K562 treated with DMSO at 1 percent for 12 hours (cell line): ENCODE results near the gene PRUNE2. TPM values are rescaled to one million over a fixed set of nuclear protein-coding genes. Genes with fewer than 3 reads are reported as not detected.

Experiments
- total RNA-seq: library from RNA; unstranded; fragments of 300-600 nt; gene quantifications from 2 replicates; pipeline ENCODE4 v1.2.3, GENCODE V29; 2022; ENCODE audit not compliant: insufficient read depth

Gene PRUNE2, protein sequence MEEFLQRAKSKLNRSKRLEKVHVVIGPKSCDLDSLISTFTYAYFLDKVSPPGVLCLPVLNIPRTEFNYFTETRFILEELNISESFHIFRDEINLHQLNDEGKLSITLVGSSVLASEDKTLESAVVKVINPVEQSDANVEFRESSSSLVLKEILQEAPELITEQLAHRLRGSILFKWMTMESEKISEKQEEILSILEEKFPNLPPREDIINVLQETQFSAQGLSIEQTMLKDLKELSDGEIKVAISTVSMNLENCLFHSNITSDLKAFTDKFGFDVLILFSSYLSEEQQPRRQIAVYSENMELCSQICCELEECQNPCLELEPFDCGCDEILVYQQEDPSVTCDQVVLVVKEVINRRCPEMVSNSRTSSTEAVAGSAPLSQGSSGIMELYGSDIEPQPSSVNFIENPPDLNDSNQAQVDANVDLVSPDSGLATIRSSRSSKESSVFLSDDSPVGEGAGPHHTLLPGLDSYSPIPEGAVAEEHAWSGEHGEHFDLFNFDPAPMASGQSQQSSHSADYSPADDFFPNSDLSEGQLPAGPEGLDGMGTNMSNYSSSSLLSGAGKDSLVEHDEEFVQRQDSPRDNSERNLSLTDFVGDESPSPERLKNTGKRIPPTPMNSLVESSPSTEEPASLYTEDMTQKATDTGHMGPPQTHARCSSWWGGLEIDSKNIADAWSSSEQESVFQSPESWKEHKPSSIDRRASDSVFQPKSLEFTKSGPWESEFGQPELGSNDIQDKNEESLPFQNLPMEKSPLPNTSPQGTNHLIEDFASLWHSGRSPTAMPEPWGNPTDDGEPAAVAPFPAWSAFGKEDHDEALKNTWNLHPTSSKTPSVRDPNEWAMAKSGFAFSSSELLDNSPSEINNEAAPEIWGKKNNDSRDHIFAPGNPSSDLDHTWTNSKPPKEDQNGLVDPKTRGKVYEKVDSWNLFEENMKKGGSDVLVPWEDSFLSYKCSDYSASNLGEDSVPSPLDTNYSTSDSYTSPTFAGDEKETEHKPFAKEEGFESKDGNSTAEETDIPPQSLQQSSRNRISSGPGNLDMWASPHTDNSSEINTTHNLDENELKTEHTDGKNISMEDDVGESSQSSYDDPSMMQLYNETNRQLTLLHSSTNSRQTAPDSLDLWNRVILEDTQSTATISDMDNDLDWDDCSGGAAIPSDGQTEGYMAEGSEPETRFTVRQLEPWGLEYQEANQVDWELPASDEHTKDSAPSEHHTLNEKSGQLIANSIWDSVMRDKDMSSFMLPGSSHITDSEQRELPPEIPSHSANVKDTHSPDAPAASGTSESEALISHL (N-terminal part only)
- total RNA-seq: 0.22 and 0.63 TPM in 2 replicates

DNA sequence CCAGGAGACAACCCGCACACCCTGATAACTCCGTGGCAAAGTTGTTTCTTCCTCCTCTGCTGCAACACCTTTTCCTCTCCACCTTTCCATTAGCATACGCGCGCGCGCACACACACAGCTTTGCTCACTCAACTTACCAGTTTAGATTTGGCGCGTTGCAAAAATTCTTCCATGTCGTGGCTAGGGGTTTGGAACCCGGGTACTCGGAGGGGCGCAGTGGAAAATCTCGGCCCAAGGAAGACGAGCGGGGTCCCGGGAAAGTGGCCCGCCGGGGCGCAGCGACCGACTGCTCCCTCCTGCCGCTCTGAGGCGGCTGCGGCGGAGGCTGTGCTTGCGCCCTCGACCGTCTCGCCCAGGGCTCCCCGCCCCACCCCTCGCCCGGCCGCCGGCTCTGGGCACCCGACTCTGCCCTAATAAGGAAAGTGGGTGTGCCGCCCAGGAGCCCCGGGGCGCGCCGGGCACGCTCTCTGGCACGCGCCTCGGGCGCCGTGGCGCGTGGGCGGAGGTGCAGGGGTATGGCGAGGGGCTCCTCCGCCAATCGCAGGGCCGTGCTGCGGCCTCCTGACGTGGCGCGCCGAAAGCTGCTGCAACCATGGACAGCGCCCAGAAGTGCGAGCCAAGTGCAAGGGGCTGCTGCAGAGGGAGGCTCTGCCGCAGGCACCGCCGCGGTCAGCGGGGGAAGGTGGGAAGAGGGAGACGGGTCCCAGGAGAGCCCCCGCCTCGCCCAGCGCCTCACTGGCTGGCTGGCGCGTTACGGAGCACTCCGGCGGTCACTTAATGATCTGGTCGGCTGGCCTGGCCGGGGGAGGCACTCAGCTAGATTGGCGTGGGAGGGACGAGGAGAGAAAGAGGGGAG is at the start of gene PRUNE2:
TSS of gene PRUNE2 (minus strand) at position 324 of the 856 bp plus-strand sequence. CDS start at position 173, 151 bp downstream.

DNA sequence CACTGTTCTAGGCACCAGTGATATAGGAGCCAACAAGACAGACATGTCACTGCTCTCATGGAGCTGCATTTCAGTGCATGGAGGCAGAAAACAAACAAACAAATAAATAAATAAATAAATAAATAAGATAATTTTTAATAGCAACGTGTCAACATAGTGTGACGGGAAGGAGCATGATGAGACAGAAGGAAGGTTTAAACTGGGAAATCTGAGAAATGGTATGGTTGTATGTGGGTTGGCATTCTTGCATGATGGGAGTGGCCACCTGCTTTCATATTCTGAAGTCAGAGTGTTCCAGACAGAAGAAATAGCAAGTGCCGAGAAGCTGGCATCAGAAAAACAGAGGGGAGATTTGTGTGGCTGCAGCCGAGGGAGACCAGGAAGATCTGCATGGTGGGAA is 141.8 kb downstream of the PRUNE2 start, which contains the start of gene PCA3:
TSS of gene PCA3 (plus strand) at position 301 of the 400 bp plus-strand sequence.

Other genes with a start within 250 kb of the PRUNE2 start
- not detected in 2 replicates for gene PCA3, start 141.7 kb downstream of the PRUNE2 start, total RNA-seq
- not detected in 2 replicates for gene FOXB2, start 113.5 kb upstream of the PRUNE2 start, total RNA-seq